HepG2 (cell line): ENCODE data around the gene OSBPL3. TPM values are rescaled to one million over a fixed set of nuclear protein-coding genes. Genes with fewer than 3 reads are reported as not detected.

ENCODE experiments used
- ATAC-seq: fragments of 200-7000 bp; cut with Tn5 transposase; 3 replicates; pipeline ENCODE4 v1.9.1; 2020; ENCODE audit warnings: mild to moderate bottlenecking, moderate library complexity
- BruUV-seq: library from RNA; stranded (reverse); fragments of 400-500 nt; replicated peaks from 2 replicates; lab custom pipeline; 2021; lab: Mats Ljungman, UMichigan
- CTCF ChIA-PET: fragments of 300-600 bp; formaldehyde crosslinking; extraction: SDS; loops from one replicate; lab custom pipeline; 2021; ENCODE audit warnings: low total read pairs, inconsistent platforms, low intra/inter-chr PET ratio; lab: Yijun Ruan, JAX
- POLR2A ChIA-PET: fragments of 350-600 bp; sonication (Branson Sonifier 250); formaldehyde crosslinking; loops from one replicate; lab custom pipeline; 2020; ENCODE audit warnings: antibody characterized with exemption, inconsistent platforms; lab: Yijun Ruan, JAX
- DNase-seq: peaks from one replicate; pipeline ENCODE4 v3.0.0-alpha.2; 2015; ENCODE audit warnings: low spot score
- FAIRE-seq: peaks from 3 replicates; lab custom pipeline; 2011; peaks lifted over from hg19 to GRCh38; lab: Jason Lieb, UNC
- H2AFZ ChIP-seq: one replicate; pipeline ENCODE4 v1.6.1; 2011; ENCODE audit warnings: low read length, inconsistent platforms
- H3K27ac ChIP-seq: fragments of 300-600 bp; 3 replicates; pipeline ENCODE4 v1.8.0; 2011; ENCODE audit warnings: mixed run types, mild to moderate bottlenecking, mixed read lengths, low read length, inconsistent platforms; ENCODE audit not compliant: insufficient read depth; ENCODE audit errors: extremely low read length
- H3K27me3 ChIP-seq, 2 experiments: fragments of 200-600 bp in 1 of 2; 2 replicates in 1 of 2; 3 replicates in 1 of 2; pipeline versions ENCODE4 v1.6.0 to v1.8.0; 2011; ENCODE audit warnings: low read length in 2 of 2, mild to moderate bottlenecking in 2 of 2, moderate library complexity in 2 of 2, inconsistent platforms in 1 of 2; ENCODE audit not compliant: insufficient read depth in 2 of 2, control insufficient read depth in 1 of 2
- H3K36me3 ChIP-seq, 2 experiments: fragments of 200-600 bp in 1 of 2; replicated peaks in 1 of 2; 2 replicates in 1 of 2; 3 replicates in 1 of 2; pipeline versions ENCODE4 v1.5.1 to v1.8.0; 2011; ENCODE audit warnings: low read length in 2 of 2, inconsistent platforms in 1 of 2; ENCODE audit not compliant: insufficient read depth in 2 of 2, control insufficient read depth in 1 of 2
- H3K4me1 ChIP-seq: 2 replicates; pipeline ENCODE4 v1.5.1; 2012; ENCODE audit warnings: low read length, inconsistent platforms; ENCODE audit not compliant: insufficient read depth
- H3K4me2 ChIP-seq: 2 replicates; pipeline ENCODE4 v1.6.0; 2011; ENCODE audit warnings: low read depth, low read length, inconsistent platforms
- H3K4me3 ChIP-seq, 3 experiments: fragments of 200-600 bp in 1 of 3; sonication (generic), shearing (Covaris generic) in 1 of 3; replicated peaks in 1 of 3; 2 replicates each; pipeline ENCODE4 v1.5.1; 2011 to 2016; ENCODE audit warnings: low read length in 3 of 3, inconsistent platforms in 2 of 3, low read depth in 2 of 3, mild to moderate bottlenecking in 2 of 3, control low read depth in 1 of 3, mixed read lengths in 1 of 3; ENCODE audit not compliant: insufficient read depth in 1 of 3
- H3K79me2 ChIP-seq: one replicate; pipeline ENCODE4 v1.6.1; 2011; ENCODE audit warnings: low read length, inconsistent platforms; ENCODE audit not compliant: insufficient read depth
- H3K9ac ChIP-seq: 2 replicates; pipeline ENCODE4 v1.6.0; 2011; ENCODE audit warnings: mild to moderate bottlenecking, low read depth, low read length, inconsistent platforms; ENCODE audit not compliant: insufficient read depth
- H3K9me3 ChIP-seq: 2 replicates; pipeline ENCODE4 v1.5.1; 2012; ENCODE audit warnings: mild to moderate bottlenecking, low read length
- H4K20me1 ChIP-seq: 2 replicates; pipeline ENCODE4 v1.6.0; 2011; ENCODE audit warnings: inconsistent platforms, mild to moderate bottlenecking, low read length, moderate library complexity; ENCODE audit not compliant: insufficient read depth
- AGO1 ChIP-seq: fragments of 200-400 bp; formaldehyde crosslinking; IDR thresholded peaks from 2 replicates; pipeline ENCODE4 v1.6.1; 2017; ENCODE audit warnings: mild to moderate bottlenecking, low read depth, low read length, moderate library complexity; ENCODE audit not compliant: poor library complexity, severe bottlenecking
- ARNTL ChIP-seq: sonication (generic); formaldehyde crosslinking; IDR thresholded peaks from 2 replicates; pipeline ENCODE4 v1.4.0; 2020; ENCODE audit warnings: mild to moderate bottlenecking, missing genetic modification reagents
- BCLAF1 ChIP-seq: fragments of 450-650 bp; IDR thresholded peaks from 2 replicates; pipeline ENCODE4 v1.6.1; 2017; ENCODE audit warnings: mild to moderate bottlenecking
- CENPBD1 ChIP-seq: sonication (generic); formaldehyde crosslinking; IDR thresholded peaks from 2 replicates; pipeline ENCODE4 v1.8.0; 2022; ENCODE audit warnings: missing genetic modification reagents, low read depth, mild to moderate bottlenecking, borderline replicate concordance
- FOSL2 ChIP-seq: sonication (generic); formaldehyde crosslinking; IDR thresholded peaks from 2 replicates; pipeline ENCODE4 v1.4.0; 2020; ENCODE audit warnings: missing genetic modification reagents
- GTF2F1 ChIP-seq: fragments of 150-350 bp; IDR thresholded peaks from 2 replicates; pipeline ENCODE4 v1.6.1; 2014; ENCODE audit warnings: low read length
- NPAS2 ChIP-seq: sonication (generic); formaldehyde crosslinking; IDR thresholded peaks from 2 replicates; pipeline ENCODE4 v1.8.0; 2022; ENCODE audit warnings: mild to moderate bottlenecking, missing genetic modification reagents, borderline replicate concordance
- NR3C1 ChIP-seq: sonication (generic); formaldehyde crosslinking; IDR thresholded peaks from 2 replicates; pipeline ENCODE4 v1.4.0; 2020; ENCODE audit warnings: missing genetic modification reagents
- RELA ChIP-seq: sonication (generic); formaldehyde crosslinking; IDR thresholded peaks from 2 replicates; pipeline ENCODE4 v1.4.0; 2020; ENCODE audit warnings: missing genetic modification reagents
- ZNF256 ChIP-seq: sonication (generic); formaldehyde crosslinking; conservative IDR thresholded peaks from 2 replicates; pipeline ENCODE4 v1.4.0; 2020; ENCODE audit warnings: missing genetic modification reagents
- ZNF329 ChIP-seq: sonication (generic); formaldehyde crosslinking; IDR thresholded peaks from 2 replicates; pipeline ENCODE4 v1.9.0; 2021; ENCODE audit warnings: low read depth, mild to moderate bottlenecking, missing genetic modification reagents
- ZNF768 ChIP-seq: sonication (generic); formaldehyde crosslinking; IDR thresholded peaks from 2 replicates; pipeline ENCODE4 v1.4.0; 2020; ENCODE audit warnings: missing genetic modification reagents
- whole genome bisulfite sequencing: methylation state at CpG from one replicate; pipeline ENCODE4 v1.1.6; 2017; ENCODE audit warnings: low lambda C conversion rate; 5-methylcytosine and 5-hydroxymethylcytosine counted together
- in situ Hi-C: cut with HindIII; loops from 2 replicates; pipeline ENCODE4 v1.10.0; 2017; ENCODE audit warnings: low pct_unique_long_range_greater_than_20kb; ENCODE audit not compliant: extremely low pct_ligation_motif_present
- intact Hi-C: fragments of 100-400 bp; cut with micrococcal nuclease; formaldehyde crosslinking; loops from one replicate; pipeline ENCODE4 v1.10.0; 2022; ENCODE audit not compliant: unreplicated experiment
- polyA plus RNA-seq, 8 experiments: library from polyadenylated mRNA; depleted of rRNA in 3 of 8; stranded (reverse) in 7 of 8; unstranded in 1 of 8; fragments of >200 nt; fragmentation: Illumina TruSeq in 4 of 8; extraction: Trizol in 4 of 8; gene quantifications; 2 replicates each; pipeline versions ENCODE4 v1.2.1 to v1.2.3, GENCODE V29; 2011 to 2016; ENCODE audit warnings: low read depth in 4 of 8, missing spikeins in 1 of 8, mixed read lengths in 1 of 8; ENCODE audit not compliant: insufficient read depth in 1 of 8
- total RNA-seq, 5 experiments: library from RNA; depleted of rRNA; stranded (reverse); fragments of >200 nt; fragmentation: Illumina TruSeq; extraction: Trizol; gene quantifications; 2 replicates each; pipeline ENCODE4 v1.2.3, GENCODE V29; 2016; ENCODE audit warnings: low read depth in 1 of 5
- TF ChIP-seq, protein P1 (sequence below): sonication (generic); formaldehyde crosslinking; IDR thresholded peaks from 2 replicates; pipeline ENCODE4 v1.4.0; 2020; ENCODE audit warnings: low read depth, missing genetic modification reagents
- TF ChIP-seq, protein P2 (sequence below): sonication (generic); formaldehyde crosslinking; IDR thresholded peaks from 2 replicates; pipeline ENCODE4 v1.5.1; 2020; ENCODE audit warnings: mild to moderate bottlenecking, missing genetic modification reagents

The OSBPL3 gene
- total and polyA plus RNA-seq, 2 of the 13 experiments (the other 11 are each of a cell fraction or from before 2014, with no cell fraction given): 8.8 to 28.9 TPM

- POLR2A ChIA-PET: no interaction called here
- WGBS: 100% methylated on average over 1 of the region's 1 CpG
- no peaks in the 10 kb centered on the region for H3K36me3 ChIP-seq
- H3K9ac ChIP-seq: no peak overlapping the region
- H3K9me3 ChIP-seq: no peaks in the 10 kb centered on the region
- in situ Hi-C loops (no loop called here), intact Hi-C loops (no loop called here)
- BruUV-seq: no TSS peak
- CTCF ChIA-PET: no interaction called here
- H2AFZ ChIP-seq: no peak overlapping the region
- DNase-seq (no peak), ATAC-seq (no peak), FAIRE-seq (no peak)
- no peak overlapping the region for H3K4me2 ChIP-seq
- H4K20me1 ChIP-seq: no peaks in the 10 kb centered on the region
- no peaks in the 10 kb centered on the region for H3K4me1 ChIP-seq
- no peak overlapping the region for H3K27ac ChIP-seq
- no peaks in the 10 kb centered on the region for H3K27me3 ChIP-seq
- peaks cover 90% of the 10 kb centered on the region for H3K79me2 ChIP-seq
- no peak overlapping the region for H3K4me3 ChIP-seq
- TF ChIP-seq, protein P1, sequence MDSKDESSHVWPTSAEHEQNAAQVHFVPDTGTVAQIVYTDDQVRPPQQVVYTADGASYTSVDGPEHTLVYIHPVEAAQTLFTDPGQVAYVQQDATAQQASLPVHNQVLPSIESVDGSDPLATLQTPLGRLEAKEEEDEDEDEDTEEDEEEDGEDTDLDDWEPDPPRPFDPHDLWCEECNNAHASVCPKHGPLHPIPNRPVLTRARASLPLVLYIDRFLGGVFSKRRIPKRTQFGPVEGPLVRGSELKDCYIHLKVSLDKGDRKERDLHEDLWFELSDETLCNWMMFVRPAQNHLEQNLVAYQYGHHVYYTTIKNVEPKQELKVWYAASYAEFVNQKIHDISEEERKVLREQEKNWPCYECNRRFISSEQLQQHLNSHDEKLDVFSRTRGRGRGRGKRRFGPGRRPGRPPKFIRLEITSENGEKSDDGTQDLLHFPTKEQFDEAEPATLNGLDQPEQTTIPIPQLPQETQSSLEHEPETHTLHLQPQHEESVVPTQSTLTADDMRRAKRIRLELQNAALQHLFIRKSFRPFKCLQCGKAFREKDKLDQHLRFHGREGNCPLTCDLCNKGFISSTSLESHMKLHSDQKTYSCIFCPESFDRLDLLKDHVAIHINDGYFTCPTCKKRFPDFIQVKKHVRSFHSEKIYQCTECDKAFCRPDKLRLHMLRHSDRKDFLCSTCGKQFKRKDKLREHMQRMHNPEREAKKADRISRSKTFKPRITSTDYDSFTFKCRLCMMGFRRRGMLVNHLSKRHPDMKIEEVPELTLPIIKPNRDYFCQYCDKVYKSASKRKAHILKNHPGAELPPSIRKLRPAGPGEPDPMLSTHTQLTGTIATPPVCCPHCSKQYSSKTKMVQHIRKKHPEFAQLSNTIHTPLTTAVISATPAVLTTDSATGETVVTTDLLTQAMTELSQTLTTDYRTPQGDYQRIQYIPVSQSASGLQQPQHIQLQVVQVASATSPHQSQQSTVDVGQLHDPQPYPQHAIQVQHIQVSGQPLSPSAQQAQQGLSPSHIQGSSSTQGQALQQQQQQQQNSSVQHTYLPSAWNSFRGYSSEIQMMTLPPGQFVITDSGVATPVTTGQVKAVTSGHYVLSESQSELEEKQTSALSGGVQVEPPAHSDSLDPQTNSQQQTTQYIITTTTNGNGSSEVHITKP (CRISPR knock-in tag): no peak
- TF ChIP-seq BCLAF1: no peak
- no peak for TF ChIP-seq NR3C1 (CRISPR knock-in tag)
- no peak for TF ChIP-seq ZNF768 (CRISPR knock-in tag)
- no peak for TF ChIP-seq FOSL2 (CRISPR knock-in tag)
- no peak for TF ChIP-seq RELA (CRISPR knock-in tag)
- TF ChIP-seq ZNF256: no peak
- no peak for TF ChIP-seq AGO1
- no peak for TF ChIP-seq NPAS2 (CRISPR knock-in tag)
- TF ChIP-seq ZNF329: no peak
- no peak for TF ChIP-seq CENPBD1
- TF ChIP-seq, protein P2, sequence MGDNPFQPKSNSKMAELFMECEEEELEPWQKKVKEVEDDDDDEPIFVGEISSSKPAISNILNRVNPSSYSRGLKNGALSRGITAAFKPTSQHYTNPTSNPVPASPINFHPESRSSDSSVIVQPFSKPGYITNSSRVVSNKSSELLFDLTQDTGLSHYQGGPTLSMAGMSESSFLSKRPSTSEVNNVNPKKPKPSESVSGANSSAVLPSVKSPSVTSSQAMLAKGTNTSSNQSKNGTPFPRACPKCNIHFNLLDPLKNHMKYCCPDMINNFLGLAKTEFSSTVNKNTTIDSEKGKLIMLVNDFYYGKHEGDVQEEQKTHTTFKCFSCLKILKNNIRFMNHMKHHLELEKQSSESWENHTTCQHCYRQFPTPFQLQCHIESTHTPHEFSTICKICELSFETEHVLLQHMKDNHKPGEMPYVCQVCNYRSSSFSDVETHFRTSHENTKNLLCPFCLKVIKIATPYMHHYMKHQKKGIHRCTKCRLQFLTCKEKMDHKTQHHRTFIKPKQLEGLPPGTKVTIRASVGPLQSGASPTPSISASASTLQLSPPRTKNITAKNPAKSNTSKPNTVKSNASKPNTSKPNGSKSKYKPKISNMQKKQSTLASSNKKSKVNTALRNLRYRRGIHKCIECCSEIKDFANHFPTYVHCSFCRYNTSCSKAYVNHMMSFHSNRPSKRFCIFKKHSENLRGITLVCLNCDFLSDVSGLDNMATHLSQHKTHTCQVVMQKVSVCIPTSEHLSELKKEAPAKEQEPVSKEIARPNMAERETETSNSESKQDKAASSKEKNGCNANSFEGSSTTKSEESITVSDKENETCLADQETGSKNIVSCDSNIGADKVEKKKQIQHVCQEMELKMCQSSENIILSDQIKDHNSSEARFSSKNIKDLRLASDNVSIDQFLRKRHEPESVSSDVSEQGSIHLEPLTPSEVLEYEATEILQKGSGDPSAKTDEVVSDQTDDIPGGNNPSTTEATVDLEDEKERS (CRISPR knock-in tag): no peak
- no peak for TF ChIP-seq ARNTL
- no peak for TF ChIP-seq GTF2F1
Observed at GRCh38 chr7:24955313-24955712, 24.7 kb downstream of the OSBPL3 start.
